Stimulated activated memory B cell treated with anti-CD40 and anti-IgM and Interleukin-4, amounts not matched to agents 10 μg/mL and 1 μg/mL and 100 μg/mL, for 72 hours (primary cell): Measurements from ENCODE around the gene WNK1.
A peak's percentile ranks its signal among the peaks of the same experiment; 100 is the strongest.
"Not testable (repeated sequence)": the region's sequence is repeated elsewhere in the genome, so short reads cannot be mapped to it uniquely, and the experiment has no call there.

Source experiments
- ATAC-seq: fragments of 150-1000 bp; cut with Tn5 transposase; 2 replicates; pipeline ENCODE4 v1.10.0; 2021
- H3K27ac Mint-ChIP-seq: one replicate; pipeline ENCODE4 v1.8.0; 2022; ENCODE audit warnings: mild to moderate bottlenecking, mixed read lengths
- H3K27me3 Mint-ChIP-seq: one replicate; pipeline ENCODE4 v1.8.0; 2022; ENCODE audit warnings: mixed read lengths
- H3K36me3 Mint-ChIP-seq: one replicate; pipeline ENCODE4 v1.8.0; 2022; ENCODE audit warnings: mixed read lengths
- H3K4me1 Mint-ChIP-seq: one replicate; pipeline ENCODE4 v1.8.0; 2022; ENCODE audit warnings: mixed read lengths
- H3K4me3 Mint-ChIP-seq: one replicate; pipeline ENCODE4 v1.8.0; 2022; ENCODE audit warnings: mild to moderate bottlenecking, moderate library complexity, mixed read lengths
- H3K9me3 Mint-ChIP-seq: one replicate; pipeline ENCODE4 v1.8.0; 2022; ENCODE audit warnings: mixed read lengths

The WNK1 gene

GRCh38 chr12:843609-844008 lies 91.2 kb downstream of the WNK1 start:
- Mint-ChIP-seq H3K4me3 (no peak overlapping the region), H3K36me3 (peaks cover 32% of the 10 kb centered on the region), H3K4me1 (peaks cover 43% of the 10 kb centered on the region), H3K9me3 (no peaks in the 10 kb centered on the region), H3K27me3 (no peaks in the 10 kb centered on the region), H3K27ac (no peak overlapping the region)
- no peak for ATAC-seq

DNA sequence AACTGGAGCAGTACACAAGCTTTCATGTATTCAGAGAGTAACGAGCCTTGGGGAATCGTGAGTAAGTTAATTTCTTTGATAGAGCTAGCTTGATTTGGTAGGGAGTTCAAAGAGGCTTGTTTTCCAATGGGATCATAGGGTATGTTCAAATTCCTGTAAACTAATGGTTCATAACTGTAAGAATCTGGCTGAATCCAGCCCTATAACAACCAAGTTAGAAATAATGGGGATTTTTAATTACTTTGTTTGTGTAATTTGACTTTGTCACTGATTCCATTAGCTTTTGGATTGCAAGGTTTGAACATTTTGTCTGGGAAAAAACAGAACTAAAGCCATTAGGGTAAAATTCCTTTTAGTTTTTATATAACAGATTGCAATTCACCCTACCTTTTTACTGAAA lies 94.0 kb downstream of the WNK1 start:
- H3K27ac Mint-ChIP-seq = no peak overlapping the region
- no peak for ATAC-seq
- peaks cover 51% of the 10 kb centered on the region for H3K4me1 Mint-ChIP-seq

DNA sequence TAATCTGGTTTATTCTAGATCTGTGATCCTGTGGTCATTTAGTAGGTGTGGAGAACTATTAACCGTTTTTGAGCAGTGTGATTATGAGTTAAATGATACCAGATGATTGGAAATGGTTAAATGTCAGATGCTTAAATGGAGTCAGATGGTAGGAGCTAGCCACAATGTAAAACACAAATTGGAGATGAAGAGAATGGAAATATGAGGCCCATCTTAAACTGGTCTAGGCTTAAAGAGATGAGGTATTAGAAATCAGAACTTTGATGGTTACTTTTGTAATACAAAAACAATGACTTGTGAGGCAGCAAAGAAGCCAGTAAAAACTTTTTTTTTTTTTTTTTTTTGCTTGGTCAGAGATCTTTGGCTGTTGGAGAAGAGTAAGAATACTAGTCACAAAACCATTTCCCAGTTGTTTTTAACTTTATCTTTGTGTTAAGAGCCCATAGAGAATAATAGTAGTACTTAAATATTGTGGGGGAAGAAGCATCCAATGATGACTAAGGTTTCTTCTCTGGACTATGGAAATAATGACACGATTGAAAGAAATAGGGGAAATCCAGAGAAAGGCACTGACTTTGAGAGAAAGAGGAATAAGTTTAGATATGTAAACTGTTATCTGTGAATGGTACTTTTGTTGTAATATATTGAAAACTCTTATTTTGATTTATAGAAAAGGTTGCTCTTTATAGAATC lies 95.9 kb downstream of the WNK1 start:
- no peaks in the 10 kb centered on the region for H3K27me3 Mint-ChIP-seq
- peaks cover 40% of the 10 kb centered on the region for H3K4me1 Mint-ChIP-seq
- peak overlapping the region; percentile 76 for H3K27ac Mint-ChIP-seq
- ATAC-seq = peak; percentile 68
- peaks cover 19% of the 10 kb centered on the region for H3K36me3 Mint-ChIP-seq
- no peaks in the 10 kb centered on the region for H3K9me3 Mint-ChIP-seq
- no peak overlapping the region for H3K4me3 Mint-ChIP-seq

More for the DNA sequence above, 94.0 kb downstream of the WNK1 start:
- no peaks in the 10 kb centered on the region for H3K27me3 Mint-ChIP-seq
- no peaks in the 10 kb centered on the region for H3K9me3 Mint-ChIP-seq
- H3K4me3 Mint-ChIP-seq = no peak overlapping the region
- peaks cover 24% of the 10 kb centered on the region for H3K36me3 Mint-ChIP-seq

DNA sequence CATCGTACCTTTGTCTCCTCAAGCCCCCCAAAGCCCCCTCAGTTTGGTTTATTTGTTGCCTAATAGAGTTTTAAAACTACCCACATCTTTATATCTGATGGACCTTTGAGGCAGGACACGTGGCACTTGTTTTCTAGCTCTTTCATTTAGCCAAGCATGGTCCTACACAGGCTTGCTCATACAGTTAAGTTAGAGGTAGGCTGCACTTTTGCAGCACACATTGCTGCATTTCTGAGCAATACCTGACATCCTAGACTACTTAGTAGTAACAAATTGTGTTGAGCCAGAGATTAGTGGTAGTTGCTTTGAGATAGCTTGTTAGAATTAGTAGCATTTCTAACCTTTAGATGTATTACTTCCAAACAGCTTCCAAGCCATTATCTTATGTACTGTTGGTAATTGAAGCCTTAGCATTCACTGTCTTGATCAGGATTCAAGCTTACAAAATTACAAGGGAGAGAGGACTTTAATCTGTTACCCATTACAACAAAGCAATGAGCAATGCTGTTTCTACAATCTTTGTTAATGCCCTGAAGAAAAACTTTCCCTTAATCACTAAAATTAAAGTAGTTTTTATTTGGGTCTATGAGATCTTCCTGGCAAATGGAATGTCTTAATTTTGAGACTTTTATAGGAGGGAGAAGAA lies 96.6 kb downstream of the WNK1 start:
- peak; percentile 43 for ATAC-seq
- Mint-ChIP-seq H3K27me3 (no peaks in the 10 kb centered on the region), H3K4me3 (no peak overlapping the region), H3K36me3 (peaks cover 18% of the 10 kb centered on the region), H3K9me3 (no peaks in the 10 kb centered on the region), H3K27ac (peak overlapping the region; percentile 76), H3K4me1 (peaks cover 40% of the 10 kb centered on the region)

- peaks cover 40% of the 10 kb centered on the region for H3K4me1 Mint-ChIP-seq
- H3K27me3 Mint-ChIP-seq, ATAC-seq: not testable (repeated sequence)
Measured at GRCh38 chr12:849733-850437, 97.5 kb downstream of the WNK1 start.

DNA sequence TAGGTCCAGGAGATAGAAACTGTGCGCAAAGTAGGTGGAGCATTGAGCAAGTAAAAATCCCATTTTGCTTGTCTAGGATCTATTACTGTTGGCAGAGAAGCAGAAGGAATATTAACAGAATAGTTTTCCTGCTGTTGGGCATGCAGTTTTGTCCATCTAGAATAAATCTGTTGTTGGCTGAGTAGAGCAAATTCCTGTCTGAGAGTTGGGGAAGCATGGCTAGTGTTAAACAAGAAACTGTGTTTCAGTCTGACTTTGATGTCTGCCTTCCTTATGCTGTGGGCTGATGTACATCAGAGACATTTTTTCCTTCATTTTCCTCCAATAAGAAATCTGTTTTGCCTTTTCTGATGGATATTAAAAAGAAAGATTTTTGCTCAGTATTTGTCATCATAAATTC lies 99.0 kb downstream of the WNK1 start:
- peaks cover 13% of the 10 kb centered on the region for H3K36me3 Mint-ChIP-seq
- peaks cover 36% of the 10 kb centered on the region for H3K4me1 Mint-ChIP-seq
- H3K4me3 Mint-ChIP-seq = no peak overlapping the region
- no peaks in the 10 kb centered on the region for H3K9me3 Mint-ChIP-seq
- no peak for ATAC-seq
- H3K27me3 Mint-ChIP-seq = no peaks in the 10 kb centered on the region
- peak overlapping the region; percentile 13 for H3K27ac Mint-ChIP-seq

More at GRCh38 chr12:849733-850437, 97.5 kb downstream of the WNK1 start:
- H3K9me3 Mint-ChIP-seq, H3K27ac Mint-ChIP-seq, H3K4me3 Mint-ChIP-seq: not testable (repeated sequence)
- peaks cover 13% of the 10 kb centered on the region for H3K36me3 Mint-ChIP-seq

DNA sequence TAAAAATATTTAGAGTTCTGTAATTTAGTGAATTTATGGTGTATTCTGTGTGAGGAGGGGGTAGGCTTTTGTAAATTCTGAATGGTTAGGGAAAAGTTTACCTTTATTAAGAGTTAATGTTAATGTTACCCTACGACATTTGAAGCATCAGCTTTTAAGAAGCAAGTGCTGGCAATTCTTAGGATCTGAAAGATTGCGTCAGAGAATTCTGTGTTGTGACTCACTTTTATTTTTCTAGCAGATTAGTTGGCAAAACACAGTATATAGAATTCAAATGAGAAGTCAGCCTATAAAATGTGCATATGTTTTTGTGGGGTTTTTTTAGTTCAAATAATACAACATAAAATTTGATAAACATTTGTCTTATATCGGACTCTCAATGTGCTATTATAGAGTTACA lies 99.5 kb downstream of the WNK1 start:
- no peak for ATAC-seq
- Mint-ChIP-seq H3K36me3 (peaks cover 13% of the 10 kb centered on the region), H3K4me1 (peaks cover 34% of the 10 kb centered on the region), H3K9me3 (no peaks in the 10 kb centered on the region), H3K27ac (peak overlapping the region; percentile 13), H3K4me3 (no peak overlapping the region), H3K27me3 (no peaks in the 10 kb centered on the region)

- Mint-ChIP-seq H3K4me3 (no peak overlapping the region), H3K27me3 (no peaks in the 10 kb centered on the region), H3K27ac (no peak overlapping the region), H3K4me1 (peaks cover 26% of the 10 kb centered on the region), H3K36me3 (peaks cover 16% of the 10 kb centered on the region), H3K9me3 (no peaks in the 10 kb centered on the region)
- ATAC-seq = no peak
Measured at GRCh38 chr12:852864-853263, 100.5 kb downstream of the WNK1 start.

DNA sequence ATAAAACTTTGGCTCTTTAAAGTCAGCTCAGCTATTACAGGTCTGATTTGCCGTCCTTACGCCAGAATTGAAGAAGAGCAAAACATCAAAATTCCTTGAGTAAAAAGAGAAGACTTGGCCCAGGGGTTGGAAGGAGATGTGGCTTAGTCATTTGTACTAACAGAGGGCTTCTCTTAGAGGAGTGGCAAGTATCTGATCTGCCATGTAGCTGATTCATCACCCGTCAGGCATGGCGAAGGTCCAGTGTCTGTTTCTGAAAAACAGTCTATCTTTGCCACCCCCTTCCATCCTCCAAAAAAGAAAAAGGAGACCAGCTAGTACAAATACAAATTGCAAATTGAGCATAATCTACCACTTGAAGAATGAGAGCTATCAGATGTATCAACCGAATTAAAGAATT lies 105.2 kb downstream of the WNK1 start:
- no peaks in the 10 kb centered on the region for H3K9me3 Mint-ChIP-seq
- peaks cover 38% of the 10 kb centered on the region for H3K36me3 Mint-ChIP-seq
- H3K4me1 Mint-ChIP-seq = no peaks in the 10 kb centered on the region
- H3K27me3 Mint-ChIP-seq = no peaks in the 10 kb centered on the region
- no peak for ATAC-seq
- no peak overlapping the region for H3K4me3 Mint-ChIP-seq
- H3K27ac Mint-ChIP-seq = no peak overlapping the region

GRCh38 chr12:862303-862911 lies 110.0 kb downstream of the WNK1 start:
- Mint-ChIP-seq H3K9me3 (no peaks in the 10 kb centered on the region), H3K27ac (no peak overlapping the region), H3K27me3 (no peaks in the 10 kb centered on the region), H3K4me1 (no peaks in the 10 kb centered on the region), H3K4me3 (no peak overlapping the region), H3K36me3 (peaks cover 53% of the 10 kb centered on the region)
- no peak for ATAC-seq

- peaks cover 55% of the 10 kb centered on the region for H3K36me3 Mint-ChIP-seq
Measured at GRCh38 chr12:863285-863684, 110.9 kb downstream of the WNK1 start.

GRCh38 chr12:865614-866013 lies 113.2 kb downstream of the WNK1 start:
- no peaks in the 10 kb centered on the region for H3K4me1 Mint-ChIP-seq
- peaks cover 51% of the 10 kb centered on the region for H3K36me3 Mint-ChIP-seq
- H3K4me3 Mint-ChIP-seq = no peak overlapping the region
- no peak for ATAC-seq
- peak overlapping the region; percentile 23 for H3K27ac Mint-ChIP-seq
- no peaks in the 10 kb centered on the region for H3K9me3 Mint-ChIP-seq
- no peaks in the 10 kb centered on the region for H3K27me3 Mint-ChIP-seq

More at GRCh38 chr12:863285-863684, 110.9 kb downstream of the WNK1 start:
- H3K9me3 Mint-ChIP-seq = no peaks in the 10 kb centered on the region
- H3K4me1 Mint-ChIP-seq = no peaks in the 10 kb centered on the region
- no peak for ATAC-seq
- H3K27me3 Mint-ChIP-seq = no peaks in the 10 kb centered on the region
- no peak overlapping the region for H3K27ac Mint-ChIP-seq
- no peak overlapping the region for H3K4me3 Mint-ChIP-seq

GRCh38 chr12:867905-868304 lies 115.5 kb downstream of the WNK1 start:
- no peaks in the 10 kb centered on the region for H3K9me3 Mint-ChIP-seq
- no peak overlapping the region for H3K27ac Mint-ChIP-seq
- H3K4me1 Mint-ChIP-seq = no peaks in the 10 kb centered on the region
- no peaks in the 10 kb centered on the region for H3K27me3 Mint-ChIP-seq
- H3K36me3 Mint-ChIP-seq = peaks cover 31% of the 10 kb centered on the region
- H3K4me3 Mint-ChIP-seq = no peak overlapping the region
- ATAC-seq = no peak

DNA sequence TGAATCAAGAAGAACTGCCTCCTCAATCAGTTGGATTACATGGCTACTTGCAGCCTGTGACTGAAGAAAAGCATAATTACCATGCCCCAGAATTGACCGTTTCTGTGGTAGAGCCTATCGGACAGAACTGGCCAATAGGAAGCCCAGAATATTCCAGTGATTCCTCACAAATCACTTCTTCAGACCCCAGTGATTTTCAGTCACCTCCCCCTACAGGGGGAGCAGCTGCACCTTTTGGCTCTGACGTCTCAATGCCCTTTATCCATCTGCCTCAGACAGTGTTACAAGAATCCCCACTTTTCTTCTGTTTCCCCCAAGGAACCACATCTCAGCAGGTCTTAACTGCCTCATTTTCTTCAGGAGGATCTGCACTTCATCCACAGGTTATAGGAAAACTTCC lies 116.3 kb downstream of the WNK1 start:
- H3K27me3 Mint-ChIP-seq = no peaks in the 10 kb centered on the region
- ATAC-seq = no peak
- no peak overlapping the region for H3K27ac Mint-ChIP-seq
- peaks cover 30% of the 10 kb centered on the region for H3K36me3 Mint-ChIP-seq
- no peaks in the 10 kb centered on the region for H3K9me3 Mint-ChIP-seq
- H3K4me1 Mint-ChIP-seq = no peaks in the 10 kb centered on the region
- H3K4me3 Mint-ChIP-seq = no peak overlapping the region

- no peak overlapping the region for H3K4me3 Mint-ChIP-seq
- H3K9me3 Mint-ChIP-seq = no peaks in the 10 kb centered on the region
- H3K36me3 Mint-ChIP-seq = peaks cover 20% of the 10 kb centered on the region
- H3K27ac Mint-ChIP-seq = no peak overlapping the region
- H3K27me3 Mint-ChIP-seq = no peaks in the 10 kb centered on the region
- H3K4me1 Mint-ChIP-seq = no peaks in the 10 kb centered on the region
- ATAC-seq = no peak
Measured at GRCh38 chr12:870378-870777, 118.0 kb downstream of the WNK1 start.
